Peyer's patch (tissue), 4 donors: ENCODE measurements around the gene AKAP5. TPM values are rescaled to one million over a fixed set of nuclear protein-coding genes. Genes with fewer than 3 reads are reported as not detected.

Experiments used
- DNase-seq, 3 donors: peaks; one replicate each; pipeline ENCODE4 v3.0.0-alpha.2; 2017 to 2019
- H3K27ac ChIP-seq, 4 donors: fragments of 200-600 bp; sonication (generic); one replicate each; pipeline ENCODE4 v1.5.1; 2016 to 2019
- H3K27me3 ChIP-seq, 2 donors: fragments of 200-600 bp; sonication (generic); one replicate each; pipeline ENCODE4 v1.5.1; 2019
- H3K36me3 ChIP-seq, 3 donors: fragments of 200-600 bp; sonication (generic); one replicate each; pipeline ENCODE4 v1.5.1; 2016 to 2019
- H3K4me1 ChIP-seq, 4 donors: fragments of 200-600 bp; sonication (generic); one replicate each; pipeline ENCODE4 v1.5.1; 2016 to 2019
- H3K4me3 ChIP-seq, 4 donors: fragments of 200-600 bp; sonication (generic); 1 replicate in 3 of 4; 2 replicates in 1 of 4; pipeline ENCODE4 v1.5.1; 2016 to 2019; ENCODE audit warnings: mild to moderate bottlenecking in 1 of 4
- H3K9me3 ChIP-seq, 4 donors: fragments of 200-600 bp; sonication (generic); one replicate each; pipeline ENCODE4 v1.5.1; 2016 to 2019; ENCODE audit warnings: mild to moderate bottlenecking in 1 of 4
- CTCF ChIP-seq, 6 experiments: fragments of 450-650 bp in 4 of 6; fragments of 200-600 bp in 2 of 6; sonication (generic) in 1 of 6; IDR thresholded peaks; one replicate each; pipeline ENCODE4 v1.5.1; 2017 to 2019; ENCODE audit warnings: antibody characterized with exemption in 6 of 6, mild to moderate bottlenecking in 3 of 6, moderate library complexity in 1 of 6
- POLR2A ChIP-seq, 2 donors: fragments of 450-650 bp; IDR thresholded peaks; one replicate each; pipeline ENCODE4 v1.5.1; 2017; ENCODE audit warnings: antibody characterized with exemption in 2 of 2, mild to moderate bottlenecking in 2 of 2, moderate library complexity in 2 of 2
- total RNA-seq, 4 donors: library from RNA; depleted of rRNA; stranded (reverse); fragments of >200 nt; gene quantifications; one replicate each; pipeline ENCODE4 v1.1.0, GENCODE V29; 2016

The AKAP5 gene
- total RNA-seq, 4 donors from 2014 or later = 0.57 to 2.8 (median 2.4) TPM

GRCh38 chr14:64421166-64421565, 44.1 kb upstream of the AKAP5 start:
- no peak for DNase-seq
- TF ChIP-seq POLR2A (IDR thresholded peaks at IDR 0.05) = no peak
- TF ChIP-seq CTCF (IDR thresholded peaks at IDR 0.05) = no peak
- peaks cover 0 to 38% (median 0%) of the 10 kb centered on the region in 3 donors for H3K36me3 ChIP-seq

GRCh38 chr14:64422005-64422404, 43.3 kb upstream of the AKAP5 start:
- H3K4me1 ChIP-seq = no peaks in the 10 kb centered on the region
- H3K27me3 ChIP-seq = no peaks in the 10 kb centered on the region
- H3K36me3 ChIP-seq = peaks cover 0 to 38% (median 0%) of the 10 kb centered on the region in 3 donors
- no peak overlapping the region for H3K27ac ChIP-seq
- H3K4me3 ChIP-seq = no peak overlapping the region
- no peak for TF ChIP-seq POLR2A (IDR thresholded peaks at IDR 0.05)
- TF ChIP-seq CTCF (IDR thresholded peaks at IDR 0.05) = no peak
- H3K9me3 ChIP-seq = no peaks in the 10 kb centered on the region
- DNase-seq = no peak

More at GRCh38 chr14:64421166-64421565, 44.1 kb upstream of the AKAP5 start:
- H3K9me3 ChIP-seq = no peaks in the 10 kb centered on the region
- no peaks in the 10 kb centered on the region for H3K27me3 ChIP-seq
- H3K4me1 ChIP-seq = no peaks in the 10 kb centered on the region
- no peak overlapping the region for H3K27ac ChIP-seq
- H3K4me3 ChIP-seq = no peak overlapping the region

GRCh38 chr14:64422756-64423155, 42.5 kb upstream of the AKAP5 start:
- Histone ChIP-seq H3K36me3 (peaks cover 0 to 42% (median 0%) of the 10 kb centered on the region in 3 donors), H3K27me3 (no peaks in the 10 kb centered on the region), H3K4me3 (no peak overlapping the region), H3K27ac (no peak overlapping the region), H3K4me1 (no peaks in the 10 kb centered on the region), H3K9me3 (no peaks in the 10 kb centered on the region)
- DNase-seq = no peak
- no peak for TF ChIP-seq CTCF (IDR thresholded peaks at IDR 0.05)
- no peak for TF ChIP-seq POLR2A (IDR thresholded peaks at IDR 0.05)

GRCh38 chr14:64423987-64424386, 41.3 kb upstream of the AKAP5 start:
- TF ChIP-seq CTCF (IDR thresholded peaks at IDR 0.05) (no peak), POLR2A (IDR thresholded peaks at IDR 0.05) (no peak)
- no peaks in the 10 kb centered on the region for H3K4me1 ChIP-seq
- H3K4me3 ChIP-seq = no peak overlapping the region
- DNase-seq = no peak
- H3K9me3 ChIP-seq = no peaks in the 10 kb centered on the region
- peaks cover 0 to 36% (median 0%) of the 10 kb centered on the region in 3 donors for H3K36me3 ChIP-seq
- no peaks in the 10 kb centered on the region for H3K27me3 ChIP-seq
- H3K27ac ChIP-seq = no peak overlapping the region

GRCh38 chr14:64434528-64434927, 30.8 kb upstream of the AKAP5 start:
- Histone ChIP-seq H3K27ac (no peak overlapping the region), H3K4me1 (peaks cover 0 to 10% (median 0%) of the 10 kb centered on the region in 4 donors), H3K4me3 (no peak overlapping the region), H3K27me3 (no peaks in the 10 kb centered on the region), H3K9me3 (no peaks in the 10 kb centered on the region), H3K36me3 (peaks cover 0 to 30% (median 0%) of the 10 kb centered on the region in 3 donors)
- TF ChIP-seq POLR2A (IDR thresholded peaks at IDR 0.05) = no peak
- no peak for TF ChIP-seq CTCF (IDR thresholded peaks at IDR 0.05)
- DNase-seq = no peak
